HG02943 (cell line): ENCODE results near the gene FZD10.

Experiments used
- ATAC-seq: cut with Tn5 transposase; IDR thresholded peaks from one replicate; pipeline ENCODE4 v1.9.1; 2021; ENCODE audit warnings: mild to moderate bottlenecking, low read depth, moderate library complexity; ENCODE audit not compliant: unreplicated experiment

FZD10 gene

GRCh38 chr12:130131801-130132200, 30.5 kb upstream of the FZD10 start:
- no peak for ATAC-seq

GRCh38 chr12:130132831-130133511, 29.3 kb upstream of the FZD10 start:
- ATAC-seq: no peak

GRCh38 chr12:130133851-130134562, 28.3 kb upstream of the FZD10 start:
- no peak for ATAC-seq

- no peak for ATAC-seq
Observed at GRCh38 chr12:130134563-130134915, 27.7 kb upstream of the FZD10 start.

GRCh38 chr12:130136509-130137039, 25.7 kb upstream of the FZD10 start:
- no peak for ATAC-seq

- no peak for ATAC-seq
Observed at GRCh38 chr12:130137040-130138018, 24.9 kb upstream of the FZD10 start.

- ATAC-seq: no peak
Observed at GRCh38 chr12:130138478-130138877, 23.8 kb upstream of the FZD10 start.

- ATAC-seq: no peak
Observed at GRCh38 chr12:130139567-130140421, 22.5 kb upstream of the FZD10 start.

- ATAC-seq: no peak
Observed at GRCh38 chr12:130141105-130141504, 21.2 kb upstream of the FZD10 start.

GRCh38 chr12:130141901-130142683, 20.2 kb upstream of the FZD10 start:
- no peak for ATAC-seq

- ATAC-seq: no peak
Observed at GRCh38 chr12:130142736-130143135, 19.5 kb upstream of the FZD10 start.

- ATAC-seq: no peak
Observed at GRCh38 chr12:130143136-130143535, 19.1 kb upstream of the FZD10 start.

- ATAC-seq: no peak
Observed at GRCh38 chr12:130144256-130144655, 18.0 kb upstream of the FZD10 start.

GRCh38 chr12:130145731-130146130, 16.5 kb upstream of the FZD10 start:
- no peak for ATAC-seq

- ATAC-seq: no peak
Observed at GRCh38 chr12:130146176-130146931, 15.9 kb upstream of the FZD10 start.

- ATAC-seq: no peak
Observed at GRCh38 chr12:130147875-130148596, 14.2 kb upstream of the FZD10 start.

- no peak for ATAC-seq
Observed at GRCh38 chr12:130151846-130152245, 10.4 kb upstream of the FZD10 start.

GRCh38 chr12:130152386-130152785, 9.9 kb upstream of the FZD10 start:
- ATAC-seq: no peak
